ENCODE measurements around the gene SIPA1L3.

SIPA1L3 gene

DNA sequence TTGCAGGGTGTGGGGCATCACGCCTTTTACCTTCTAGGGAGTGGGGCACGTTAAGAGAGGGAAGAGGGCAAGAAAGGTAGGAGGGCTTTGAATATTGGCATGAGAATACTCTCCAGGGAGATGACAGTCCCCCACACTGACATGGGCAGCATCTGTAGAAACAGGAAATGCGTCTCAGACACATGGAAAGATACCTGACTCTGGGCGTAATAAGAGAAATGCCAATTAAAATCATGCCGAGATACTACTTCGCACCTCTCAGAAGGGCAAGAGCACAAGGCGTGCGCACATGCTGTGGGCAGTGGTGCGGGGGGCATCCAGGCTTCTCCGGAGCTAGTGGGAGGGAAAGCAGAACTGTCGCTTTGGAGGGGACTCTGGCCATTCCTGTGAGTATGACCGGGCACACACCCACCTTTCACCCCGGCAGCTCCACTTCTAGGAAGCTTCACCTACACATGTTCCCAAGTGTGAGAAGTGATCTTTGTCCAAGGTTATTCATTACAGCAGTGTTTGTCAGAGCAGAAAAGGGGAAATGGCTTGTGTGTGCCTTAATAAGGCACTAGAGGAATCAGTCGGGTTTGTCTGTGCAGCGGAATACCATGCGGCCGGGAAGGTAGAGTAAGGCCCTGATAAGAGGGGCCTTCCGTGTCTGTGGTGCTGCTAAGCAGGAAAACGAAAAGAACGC is 99.5 kb downstream of the SIPA1L3 start:
- TF ChIP-seq, protein P1, sequence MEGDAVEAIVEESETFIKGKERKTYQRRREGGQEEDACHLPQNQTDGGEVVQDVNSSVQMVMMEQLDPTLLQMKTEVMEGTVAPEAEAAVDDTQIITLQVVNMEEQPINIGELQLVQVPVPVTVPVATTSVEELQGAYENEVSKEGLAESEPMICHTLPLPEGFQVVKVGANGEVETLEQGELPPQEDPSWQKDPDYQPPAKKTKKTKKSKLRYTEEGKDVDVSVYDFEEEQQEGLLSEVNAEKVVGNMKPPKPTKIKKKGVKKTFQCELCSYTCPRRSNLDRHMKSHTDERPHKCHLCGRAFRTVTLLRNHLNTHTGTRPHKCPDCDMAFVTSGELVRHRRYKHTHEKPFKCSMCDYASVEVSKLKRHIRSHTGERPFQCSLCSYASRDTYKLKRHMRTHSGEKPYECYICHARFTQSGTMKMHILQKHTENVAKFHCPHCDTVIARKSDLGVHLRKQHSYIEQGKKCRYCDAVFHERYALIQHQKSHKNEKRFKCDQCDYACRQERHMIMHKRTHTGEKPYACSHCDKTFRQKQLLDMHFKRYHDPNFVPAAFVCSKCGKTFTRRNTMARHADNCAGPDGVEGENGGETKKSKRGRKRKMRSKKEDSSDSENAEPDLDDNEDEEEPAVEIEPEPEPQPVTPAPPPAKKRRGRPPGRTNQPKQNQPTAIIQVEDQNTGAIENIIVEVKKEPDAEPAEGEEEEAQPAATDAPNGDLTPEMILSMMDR (IDR thresholded peaks at IDR 0.05; ENCODE audit: low read depth, low read length, missing control alignments), result no peak
- no peak overlapping the region for H3K4me3 ChIP-seq (replicated peaks; ENCODE audit: low read depth, low read length)
- DNase-seq (ENCODE audit: extremely low read depth, low read depth), result no peak

DNA sequence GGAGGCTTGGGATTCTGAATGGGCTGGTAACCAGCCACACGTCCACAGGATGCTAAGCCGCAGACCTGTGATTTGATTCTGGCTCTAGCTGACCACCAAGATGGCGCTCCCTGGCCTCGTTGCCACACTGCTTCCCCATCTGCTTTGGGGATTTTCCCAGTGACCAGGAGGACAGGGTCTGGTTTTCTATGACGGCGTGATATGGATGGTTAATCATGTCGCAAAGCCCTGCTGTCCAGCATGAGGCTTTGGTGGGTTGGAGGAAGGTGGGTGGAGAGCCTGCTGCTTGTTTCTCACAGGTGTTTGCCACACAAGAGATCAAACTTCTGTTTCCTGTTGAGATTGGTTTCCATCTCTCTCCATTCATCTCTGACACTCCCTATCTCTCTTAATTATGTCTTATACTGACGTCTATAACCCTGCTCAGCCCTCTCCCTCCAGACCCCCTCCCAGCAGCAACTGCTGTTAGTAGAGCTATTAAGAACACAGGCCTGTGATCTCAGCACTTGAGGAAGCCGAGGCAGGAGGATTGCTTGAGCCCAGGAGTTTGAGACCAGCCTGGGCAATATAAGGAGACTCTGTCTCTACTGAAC is 102.7 kb downstream of the SIPA1L3 start:
- no peak overlapping the region for H3K4me3 ChIP-seq (replicated peaks; ENCODE audit: low read depth, low read length)
- no peak for DNase-seq (ENCODE audit: extremely low read depth, low read depth)
- TF ChIP-seq, protein P1 (IDR thresholded peaks at IDR 0.05; ENCODE audit: low read depth, low read length, missing control alignments), result no peak

DNA sequence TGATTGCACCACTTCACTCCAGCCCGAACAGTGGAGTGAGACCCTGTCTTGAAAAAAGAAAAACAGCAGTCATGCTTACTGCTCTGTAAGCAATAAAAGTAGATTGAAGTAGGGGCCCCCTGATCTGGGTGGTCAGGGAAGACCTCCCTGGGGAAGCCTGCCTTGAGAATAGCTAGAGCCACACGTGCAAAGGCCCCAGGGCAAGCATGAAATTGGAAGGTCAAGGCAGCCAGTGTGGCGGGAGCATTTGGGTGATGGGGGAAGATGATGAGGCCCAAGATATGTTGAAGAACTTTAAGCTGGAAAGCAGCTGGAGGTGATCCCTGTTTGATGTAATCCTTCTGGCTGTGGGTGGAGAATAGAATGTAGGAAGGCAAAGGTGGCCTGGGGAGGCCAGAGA is 104.4 kb downstream of the SIPA1L3 start:
- TF ChIP-seq, protein P1 (IDR thresholded peaks at IDR 0.05; ENCODE audit: low read depth, low read length, missing control alignments), result no peak
- no peak for DNase-seq (ENCODE audit: extremely low read depth, low read depth)
- no peak overlapping the region for H3K4me3 ChIP-seq (replicated peaks; ENCODE audit: low read depth, low read length)

DNA sequence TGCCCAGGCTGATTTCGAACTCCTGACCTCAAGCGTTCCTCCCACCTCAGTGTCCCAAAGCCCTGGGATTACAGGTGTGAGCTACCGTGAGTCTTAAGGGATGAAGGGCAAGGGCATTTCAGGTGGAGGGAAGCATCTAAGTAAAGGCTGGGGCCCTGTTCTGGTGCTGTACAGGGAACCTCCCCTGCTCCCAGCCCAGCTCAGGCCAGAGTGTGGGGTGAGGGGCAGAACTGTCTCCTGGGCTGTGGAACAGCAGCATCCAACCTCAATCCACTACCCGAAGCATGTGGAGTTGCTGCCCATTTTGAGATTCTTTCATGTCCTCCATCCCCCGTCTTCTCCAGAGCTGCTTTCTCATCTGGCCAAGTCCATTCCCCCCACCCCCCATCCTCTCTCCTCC is 105.3 kb downstream of the SIPA1L3 start:
- no peak overlapping the region for H3K4me3 ChIP-seq (replicated peaks; ENCODE audit: low read depth, low read length)
- TF ChIP-seq, protein P1 (IDR thresholded peaks at IDR 0.05; ENCODE audit: low read depth, low read length, missing control alignments), result no peak
- no peak for DNase-seq (ENCODE audit: extremely low read depth, low read depth)

DNA sequence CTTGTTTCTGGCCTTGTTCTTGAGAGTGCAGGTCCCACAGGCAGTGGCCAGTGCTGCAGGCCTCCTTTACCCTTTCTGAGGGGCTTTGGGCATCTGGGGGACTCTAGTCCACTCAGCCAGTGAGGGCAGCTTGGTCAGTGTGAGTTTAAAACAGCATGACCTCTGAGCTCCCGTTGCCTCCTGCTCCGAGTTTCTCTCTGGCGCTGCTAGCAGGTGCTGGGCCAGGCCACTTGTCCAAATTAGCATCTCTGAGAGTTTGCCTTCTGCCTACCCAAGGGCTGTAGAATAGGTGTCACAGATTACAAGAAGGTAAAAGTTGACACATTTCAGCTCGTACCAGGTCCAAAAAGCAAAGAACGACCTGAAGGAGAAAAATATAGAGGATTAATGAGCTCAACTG is 105.9 kb downstream of the SIPA1L3 start:
- no peak for DNase-seq (ENCODE audit: extremely low read depth, low read depth)
- no peak overlapping the region for H3K4me3 ChIP-seq (replicated peaks; ENCODE audit: low read depth, low read length)
- TF ChIP-seq, protein P1 (IDR thresholded peaks at IDR 0.05; ENCODE audit: low read depth, low read length, missing control alignments), result no peak

DNA sequence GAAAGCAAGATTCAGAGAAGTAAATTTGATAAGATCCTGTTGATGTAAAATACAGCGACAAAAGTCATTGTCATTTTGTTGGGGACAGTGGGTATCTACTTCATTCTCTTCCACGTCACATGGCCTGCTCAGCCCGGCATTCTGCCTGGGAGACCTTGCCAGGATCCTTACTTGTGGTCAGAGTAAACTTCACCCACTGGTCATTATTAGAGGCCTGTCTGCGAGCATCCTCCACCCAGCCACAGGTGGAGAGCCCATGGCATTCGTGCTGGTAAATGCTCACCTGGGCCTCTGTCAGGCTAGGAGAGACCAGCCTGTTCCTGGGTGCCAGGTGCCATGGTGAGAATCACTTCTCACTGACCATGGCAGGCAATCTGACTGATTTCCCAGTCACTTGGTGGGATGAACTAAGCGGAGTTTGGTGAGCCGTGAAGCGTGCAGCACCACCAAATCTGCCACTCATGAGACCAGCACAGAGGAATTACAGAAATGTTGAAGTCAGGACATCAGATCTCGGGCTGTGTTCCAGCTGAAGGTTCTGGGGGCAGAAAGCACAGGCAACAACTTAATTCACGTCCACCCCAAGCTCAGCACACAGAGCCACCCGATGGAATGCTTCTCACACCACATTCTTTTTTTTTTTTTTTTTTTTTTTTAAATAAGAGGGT is 107.0 kb downstream of the SIPA1L3 start:
- TF ChIP-seq, protein P1 (IDR thresholded peaks at IDR 0.05; ENCODE audit: low read depth, low read length, missing control alignments), result no peak
- no peak overlapping the region for H3K4me3 ChIP-seq (replicated peaks; ENCODE audit: low read depth, low read length)
- no peak for DNase-seq (ENCODE audit: extremely low read depth, low read depth)

All from HFF-Myc (cell line).